GM12892 (cell line): Measurements from ENCODE around the gene SPTBN1.

ENCODE experiments used
- POLR2AphosphoS5 ChIP-seq: IDR thresholded peaks from 2 replicates; pipeline ENCODE4 v1.6.1; 2011; ENCODE audit warnings: low read depth, low read length, control low read depth
- TAF1 ChIP-seq: IDR thresholded peaks from 2 replicates; pipeline ENCODE4 v1.6.1; 2011; ENCODE audit warnings: low read depth, mild to moderate bottlenecking, control low read depth, low read length, borderline replicate concordance

DNA sequence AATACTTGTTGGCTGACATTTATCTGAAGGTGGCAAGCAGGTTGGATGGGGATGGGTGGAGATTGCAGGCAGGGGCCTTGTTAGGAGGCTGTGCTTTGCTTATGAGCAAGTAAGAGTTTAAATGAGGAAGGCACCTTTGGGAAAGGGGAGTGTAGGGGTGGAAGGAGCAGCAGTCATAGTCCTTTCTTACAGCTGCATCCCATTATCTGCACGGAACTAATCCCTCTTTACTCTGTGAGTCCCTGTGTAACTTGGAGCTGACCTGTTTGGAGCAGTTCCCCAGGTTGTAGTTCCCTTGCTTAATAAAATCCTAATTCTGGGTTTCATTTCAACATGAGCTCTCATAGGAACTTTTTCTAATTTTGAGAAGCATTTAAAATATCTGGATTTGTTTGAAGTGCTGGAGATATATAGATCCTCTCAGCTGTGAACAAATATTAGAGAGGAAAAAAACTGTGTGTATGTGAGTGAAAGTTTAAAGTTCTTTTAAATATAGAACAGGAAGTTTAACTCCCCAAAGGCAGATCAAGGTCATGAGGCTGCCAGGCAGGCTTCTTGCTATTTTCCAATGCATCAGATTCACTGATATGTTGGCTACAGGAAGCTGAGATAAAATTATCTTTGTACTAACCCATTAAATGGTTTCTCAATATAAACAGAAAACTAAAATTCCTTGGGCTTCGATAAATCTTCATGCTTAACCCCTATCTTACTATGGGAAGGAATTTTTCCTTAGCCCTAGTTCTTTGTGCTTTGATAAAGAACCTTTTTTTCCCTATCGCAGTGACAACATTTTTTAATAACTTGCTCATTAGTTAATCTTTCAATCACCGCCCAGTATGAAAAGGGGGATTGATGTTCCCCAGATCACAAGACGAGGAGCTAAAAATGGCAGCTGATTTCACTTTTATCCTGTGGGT lies 162.8 kb downstream of the SPTBN1 start:
- TF ChIP-seq POLR2AphosphoS5 (no peak), TAF1 (no peak)
